Inflammatory macrophage treated with lipopolysaccharide for 1 hour (primary cell): ENCODE results near the gene SINHCAF.
"Not testable (repeated sequence)": the region's sequence is repeated elsewhere in the genome, so short reads cannot be mapped to it uniquely, and the experiment has no call there.

Experiments used
- DNase-seq, 2 donors: peaks; one replicate each; pipeline ENCODE4 v3.0.0-alpha.2; 2020 to 2022

SINHCAF gene

GRCh38 chr12:31260840-31261239 lies 65.1 kb downstream of the SINHCAF start:
- DNase-seq = no peak

- no peak for DNase-seq
These were observed 66.6 kb downstream of the SINHCAF start for GRCh38 chr12:31259136-31259886.

- no peak for DNase-seq
These were observed 68.2 kb downstream of the SINHCAF start for GRCh38 chr12:31257784-31258183.

GRCh38 chr12:31251707-31252611 lies 74.0 kb downstream of the SINHCAF start:
- DNase-seq = peak in 1 of 2 donors; percentile 6

- DNase-seq = no peak
These were observed 75.8 kb downstream of the SINHCAF start for GRCh38 chr12:31250179-31250578.

- peak in 1 of 2 donors; percentile 14 for DNase-seq
These were observed 76.6 kb downstream of the SINHCAF start for GRCh38 chr12:31249356-31249755.

GRCh38 chr12:31248815-31249214 lies 77.1 kb downstream of the SINHCAF start:
- no peak for DNase-seq

GRCh38 chr12:31248337-31248736 lies 77.6 kb downstream of the SINHCAF start:
- no peak for DNase-seq

- no peak for DNase-seq
These were observed 79.5 kb downstream of the SINHCAF start for GRCh38 chr12:31246470-31246850.

GRCh38 chr12:31245822-31246469 lies 80.0 kb downstream of the SINHCAF start:
- no peak for DNase-seq

- not testable (repeated sequence) for DNase-seq
These were observed 83.5 kb downstream of the SINHCAF start for GRCh38 chr12:31242418-31242817.

- peak; percentile 62 to 81 for DNase-seq
These were observed 87.1 kb downstream of the SINHCAF start for GRCh38 chr12:31238764-31239387.

GRCh38 chr12:31238333-31238732 lies 87.6 kb downstream of the SINHCAF start:
- not testable (repeated sequence) for DNase-seq

GRCh38 chr12:31236998-31237637 lies 88.8 kb downstream of the SINHCAF start:
- DNase-seq = no peak

- no peak for DNase-seq
These were observed 90.0 kb downstream of the SINHCAF start for GRCh38 chr12:31235868-31236395.

- DNase-seq = no peak
These were observed 90.7 kb downstream of the SINHCAF start for GRCh38 chr12:31234955-31235867.

GRCh38 chr12:31234053-31234840 lies 91.7 kb downstream of the SINHCAF start:
- no peak for DNase-seq

- no peak for DNase-seq
These were observed 92.8 kb downstream of the SINHCAF start for GRCh38 chr12:31233061-31233730.

- DNase-seq = no peak
These were observed 93.5 kb downstream of the SINHCAF start for GRCh38 chr12:31232361-31232965.
